Psoas muscle (tissue), 8 donors: ENCODE results near the gene ADM2. TPM values are rescaled to one million over a fixed set of nuclear protein-coding genes. Genes with fewer than 3 reads are reported as not detected.

ENCODE experiments used
- ATAC-seq, 4 donors: fragments of 200-7000 bp; cut with Tn5 transposase; one replicate each; pipeline ENCODE4 v1.9.1; 2020; ENCODE audit warnings: moderate library complexity in 3 of 4, mild to moderate bottlenecking in 2 of 4
- DNase-seq, 2 donors: peaks; one replicate each; pipeline ENCODE4 v3.0.0-alpha.2; 2020
- H3K27ac ChIP-seq: fragments of 200-600 bp; one replicate; pipeline ENCODE4 v1.8.0; 2022
- H3K27me3 ChIP-seq, 3 donors: fragments of 200-600 bp in 1 of 3; one replicate each; pipeline versions ENCODE4 v1.6.1 to v1.8.0; 2013 to 2022; ENCODE audit warnings: low read length in 2 of 3, mild to moderate bottlenecking in 2 of 3, moderate library complexity in 1 of 3; ENCODE audit not compliant: insufficient read depth in 3 of 3
- H3K36me3 ChIP-seq, 2 donors: fragments of 200-600 bp in 1 of 2; one replicate each; pipeline versions ENCODE4 v1.6.1 to v1.8.0; 2013 to 2022; ENCODE audit warnings: low read depth in 1 of 2, mild to moderate bottlenecking in 1 of 2, moderate library complexity in 1 of 2; ENCODE audit not compliant: insufficient read depth in 1 of 2
- H3K4me1 ChIP-seq: fragments of 200-600 bp; one replicate; pipeline ENCODE4 v1.8.0; 2022
- H3K4me3 ChIP-seq: fragments of 200-600 bp; one replicate; pipeline ENCODE4 v1.8.0; 2022; ENCODE audit warnings: mild to moderate bottlenecking
- H3K9me3 ChIP-seq: fragments of 200-600 bp; one replicate; pipeline ENCODE4 v1.8.0; 2022
- CTCF ChIP-seq: fragments of 200-600 bp; IDR thresholded peaks from one replicate; pipeline ENCODE4 v1.8.0; 2022; ENCODE audit warnings: antibody characterized with exemption
- WGBS, 3 donors: extraction: QIAGEN DNeasy Blood & Tissue Kit; methylation state at CpG; one replicate each; pipeline versions ENCODE4 v1.1.6 to v1.1.7; 2013; 5-methylcytosine and 5-hydroxymethylcytosine counted together
- intact Hi-C, 2 donors: fragments of 100-400 bp; cut with DNase I; formaldehyde crosslinking; loops; one replicate each; pipeline versions ENCODE4 v1.11.0 to v1.14.2; 2022
- polyA plus RNA-seq, 3 donors: library from polyadenylated mRNA; stranded (reverse); fragments of 200-250 nt; gene quantifications; one replicate each; pipeline ENCODE4 v1.2.3, GENCODE V29; 2013
- total RNA-seq, 4 donors: library from RNA; stranded (reverse); fragmentation: NEBNext Ultra II Directional in 2 of 4; extraction: Animal tissue kit (Norgen Biotek cat#: 25700) in 2 of 4; gene quantifications; one replicate each; pipeline versions ENCODE4 v1.2.1 to v1.2.4, GENCODE V29; 2021 to 2023
- donor health status: healthy with polysubstance abuse.
- donor health status: DM: no; HTN: no; CAD: no; lungs with moderate emphysema.
- donor health status: Bipolar disorder and iron deficiency.
- donor health status: healthy.
- donor health status: DM: yes; HTN: yes; CAD: no.
- donor health status: DM: no; HTN: no; CAD: no.
- donor health status: DM: no; HTN: no; CAD: no.
- donor health status: DM: yes; HTN: yes; CAD: no.

ADM2 gene
- total and polyA plus RNA-seq, 7 donors: 0.01 to 0.21 (median 0.05) TPM; not detected in 4

- Histone ChIP-seq H3K36me3 (peaks cover 3 to 99% of the 10 kb centered on the region in 2 donors), H3K27me3 (no peaks in the 10 kb centered on the region), H3K4me3 (no peak overlapping the region), H3K27ac (no peak overlapping the region), H3K4me1 (no peaks in the 10 kb centered on the region), H3K9me3 (no peaks in the 10 kb centered on the region)
- ATAC-seq (no peak), DNase-seq (no peak)
- TF ChIP-seq CTCF: no peak
- WGBS, 3 donors: 94 to 98% (median 96%) methylated on average over 17 of the region's 17 CpGs
- intact Hi-C loops: no loop called here
Observed at GRCh38 chr22:50460938-50461337, 20.4 kb upstream of the ADM2 start.

- Histone ChIP-seq H3K9me3 (no peaks in the 10 kb centered on the region), H3K4me1 (no peaks in the 10 kb centered on the region), H3K36me3 (peaks cover 3 to 100% of the 10 kb centered on the region in 2 donors), H3K27me3 (no peaks in the 10 kb centered on the region), H3K27ac (no peak overlapping the region), H3K4me3 (no peak overlapping the region)
- DNase-seq (no peak), ATAC-seq (no peak)
- 93 to 94% (median 94%) methylated on average over 24 to 26 of the region's 26 CpGs for WGBS, 3 donors
- TF ChIP-seq CTCF: no peak
- intact Hi-C loops: no loop called here
Observed at GRCh38 chr22:50461536-50461935, 19.8 kb upstream of the ADM2 start.

GRCh38 chr22:50461979-50462540, 19.3 kb upstream of the ADM2 start:
- DNase-seq (no peak), ATAC-seq (no peak)
- peaks cover 3 to 100% of the 10 kb centered on the region in 2 donors for H3K36me3 ChIP-seq
- no peak overlapping the region for H3K4me3 ChIP-seq
- intact Hi-C loops: no loop called here
- no peaks in the 10 kb centered on the region for H3K27me3 ChIP-seq
- no peak overlapping the region for H3K27ac ChIP-seq
- 92 to 97% (median 94%) methylated on average over 30 of the region's 30 CpGs for whole genome bisulfite sequencing, 3 donors
- no peak for TF ChIP-seq CTCF
- no peaks in the 10 kb centered on the region for H3K4me1 ChIP-seq
- H3K9me3 ChIP-seq: no peaks in the 10 kb centered on the region

- no peak for ATAC-seq
- peaks cover 3 to 94% of the 10 kb centered on the region in 2 donors for H3K36me3 ChIP-seq
- H3K27me3 ChIP-seq: no peaks in the 10 kb centered on the region
- WGBS, 3 donors: 87 to 93% (median 91%) methylated on average over 27 to 28 of the region's 28 CpGs
- no peak for TF ChIP-seq CTCF
- H3K4me3 ChIP-seq: no peak overlapping the region
- H3K27ac ChIP-seq: no peak overlapping the region
- intact Hi-C loops: no loop called here
- H3K9me3 ChIP-seq: no peaks in the 10 kb centered on the region
- DNase-seq: no peak
- no peaks in the 10 kb centered on the region for H3K4me1 ChIP-seq
Observed at GRCh38 chr22:50463188-50463900, 18.0 kb upstream of the ADM2 start.
